GM20431 (cell line): ENCODE data around the gene SPR.

ENCODE experiments used
- in situ Hi-C: fragments of 300-500 bp; cut with MseI, MboI; formaldehyde crosslinking; loops from one replicate; pipeline ENCODE4 v1.15.0; 2020; ENCODE audit warnings: low sequenced_read_pairs; ENCODE audit not compliant: unreplicated experiment

The SPR gene

DNA sequence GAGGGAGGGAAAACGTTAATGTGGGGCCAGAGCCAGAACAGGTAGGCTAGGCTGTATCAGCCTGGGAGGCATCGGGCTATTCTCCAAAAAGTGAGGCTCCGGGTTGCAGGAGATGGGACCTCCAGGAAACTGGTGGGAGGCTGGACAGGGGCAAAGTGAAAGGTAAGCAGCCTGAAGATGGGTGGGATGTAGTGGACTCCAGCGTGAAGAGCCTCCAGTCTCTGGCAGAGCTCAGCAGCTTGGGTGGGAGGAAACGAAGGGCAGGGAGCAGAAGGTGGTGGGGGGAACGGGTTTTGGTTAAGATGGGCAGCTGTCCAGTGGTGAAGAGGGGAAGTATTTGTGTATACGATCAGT lies 27.0 kb downstream of the SPR start:
- in situ Hi-C loops: no loop called here

DNA sequence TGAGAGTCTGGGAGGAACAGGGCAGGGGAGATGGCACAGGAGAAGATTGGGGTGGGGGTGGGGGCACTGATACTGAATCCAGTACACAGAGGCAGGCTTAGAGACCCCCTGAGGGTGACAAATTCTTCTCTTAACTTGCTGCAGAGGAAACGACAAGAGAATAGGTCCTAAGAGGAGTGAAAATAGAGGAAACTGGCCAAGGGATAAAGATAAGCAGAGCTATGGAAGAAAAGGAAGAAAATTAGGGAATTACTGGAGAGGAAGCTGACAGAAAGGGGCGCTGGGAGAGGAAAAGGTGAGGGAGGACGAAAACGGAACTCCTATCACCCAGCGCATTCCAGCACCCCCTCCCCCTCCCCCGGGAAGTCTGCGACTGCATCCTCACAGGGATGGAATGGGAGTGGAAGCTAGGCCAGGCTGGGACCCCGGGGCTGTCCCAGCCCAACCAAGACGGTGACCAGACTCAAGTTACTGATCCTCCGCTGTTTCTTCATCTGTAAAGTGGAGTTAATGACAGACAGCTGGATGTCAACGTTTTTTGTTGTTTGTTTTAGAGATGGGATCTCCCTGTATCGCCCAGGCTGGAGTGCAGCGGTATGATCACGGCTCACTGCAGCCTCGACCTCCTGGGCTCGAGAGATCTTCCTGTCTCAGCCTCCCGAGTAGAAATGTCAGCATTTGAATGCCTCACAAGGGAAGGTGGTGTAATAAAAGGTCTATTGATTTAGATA lies 27.5 kb downstream of the SPR start:
- in situ Hi-C loops: no loop called here

DNA sequence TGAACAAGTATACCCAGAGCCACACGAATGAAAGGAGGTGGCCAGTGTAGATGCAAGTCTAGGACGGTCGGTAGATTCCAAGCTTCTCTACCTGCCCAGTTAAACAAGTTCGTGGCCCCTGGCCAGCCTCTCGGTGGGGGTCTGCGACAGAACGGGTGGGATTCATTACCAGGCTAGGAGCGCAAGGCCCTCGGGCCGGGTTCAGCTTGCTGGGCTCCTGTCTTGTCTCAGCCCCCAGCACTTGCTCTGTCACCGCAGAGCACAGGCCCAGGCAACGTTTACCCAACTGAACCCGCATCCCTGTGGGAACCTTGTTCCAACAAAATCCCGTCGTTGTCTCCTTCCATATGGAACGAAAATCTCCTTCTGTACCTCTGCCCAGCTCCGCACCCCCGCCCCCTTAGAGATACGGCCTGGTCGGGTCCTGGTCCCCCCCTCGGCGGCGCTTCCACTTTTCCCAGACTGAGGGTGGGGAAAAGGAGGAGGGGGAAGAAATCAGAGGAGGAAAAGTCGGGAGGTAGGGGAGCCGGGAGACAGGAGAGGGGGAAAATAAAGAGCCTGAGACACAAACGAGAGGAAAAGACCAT lies 28.2 kb downstream of the SPR start:
- in situ Hi-C loops: no loop called here

DNA sequence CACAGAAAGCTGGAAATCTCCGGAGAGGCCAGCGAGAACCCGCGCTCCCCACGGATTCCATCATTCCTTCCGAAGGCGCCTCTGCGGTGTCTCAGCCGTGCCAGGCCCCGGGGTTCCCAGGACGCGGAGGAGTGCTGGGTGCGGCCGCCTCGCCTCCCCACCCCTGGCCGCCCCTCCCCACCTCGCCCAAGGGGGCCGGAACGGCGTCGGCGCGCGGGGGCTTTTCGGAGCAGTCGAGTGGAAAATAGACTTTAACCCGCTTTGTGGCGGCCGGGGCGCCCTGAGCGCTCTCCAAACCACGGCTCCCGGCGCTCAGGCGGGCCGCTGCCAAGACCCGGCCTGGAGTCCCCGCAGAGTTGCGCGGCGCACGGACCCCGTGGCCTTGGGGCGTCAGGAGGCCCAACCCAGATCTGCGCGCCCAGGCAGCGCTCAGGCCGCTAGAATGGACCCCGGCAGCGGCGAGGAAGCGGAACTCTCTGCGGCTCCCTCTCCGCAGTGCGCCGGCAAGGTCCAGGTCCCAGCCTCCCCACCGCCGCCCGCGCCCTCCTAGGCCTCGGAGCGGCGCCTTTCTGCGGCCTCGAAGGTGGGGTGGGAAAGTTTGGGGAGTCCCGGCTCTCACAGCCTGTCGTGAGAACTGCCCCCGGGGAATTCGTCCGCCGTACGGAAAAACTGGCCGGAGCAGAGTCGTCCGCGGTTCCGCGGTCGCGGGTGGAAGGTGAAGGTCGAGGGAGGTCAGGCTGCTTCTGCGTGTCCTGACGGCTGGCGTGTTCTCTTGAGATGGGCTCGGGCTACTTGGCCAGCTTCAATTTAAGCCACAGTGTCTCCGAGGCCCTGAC lies 28.9 kb downstream of the SPR start:
- in situ Hi-C loops: no loop called here

DNA sequence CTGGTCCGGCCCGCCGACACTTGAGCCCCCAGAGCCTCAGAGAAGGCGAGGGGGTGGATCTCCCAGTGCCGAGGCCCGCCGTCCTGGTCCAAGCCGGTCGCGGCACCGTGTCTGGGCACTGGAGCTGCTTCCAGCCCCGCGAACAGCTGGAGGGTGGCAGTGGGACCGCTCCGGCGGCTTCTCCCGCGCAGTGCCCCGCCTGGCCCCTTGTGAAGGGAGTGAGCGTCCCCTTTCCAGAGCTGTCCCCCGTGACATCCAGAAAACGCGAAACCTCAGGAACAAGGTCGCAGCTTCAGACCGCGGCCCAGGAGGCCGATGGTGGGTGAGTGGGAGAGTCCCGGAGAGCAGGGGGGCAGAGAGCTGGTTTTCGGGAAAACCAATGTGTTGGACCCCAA lies 29.5 kb downstream of the SPR start:
- in situ Hi-C loops: no loop called here

DNA sequence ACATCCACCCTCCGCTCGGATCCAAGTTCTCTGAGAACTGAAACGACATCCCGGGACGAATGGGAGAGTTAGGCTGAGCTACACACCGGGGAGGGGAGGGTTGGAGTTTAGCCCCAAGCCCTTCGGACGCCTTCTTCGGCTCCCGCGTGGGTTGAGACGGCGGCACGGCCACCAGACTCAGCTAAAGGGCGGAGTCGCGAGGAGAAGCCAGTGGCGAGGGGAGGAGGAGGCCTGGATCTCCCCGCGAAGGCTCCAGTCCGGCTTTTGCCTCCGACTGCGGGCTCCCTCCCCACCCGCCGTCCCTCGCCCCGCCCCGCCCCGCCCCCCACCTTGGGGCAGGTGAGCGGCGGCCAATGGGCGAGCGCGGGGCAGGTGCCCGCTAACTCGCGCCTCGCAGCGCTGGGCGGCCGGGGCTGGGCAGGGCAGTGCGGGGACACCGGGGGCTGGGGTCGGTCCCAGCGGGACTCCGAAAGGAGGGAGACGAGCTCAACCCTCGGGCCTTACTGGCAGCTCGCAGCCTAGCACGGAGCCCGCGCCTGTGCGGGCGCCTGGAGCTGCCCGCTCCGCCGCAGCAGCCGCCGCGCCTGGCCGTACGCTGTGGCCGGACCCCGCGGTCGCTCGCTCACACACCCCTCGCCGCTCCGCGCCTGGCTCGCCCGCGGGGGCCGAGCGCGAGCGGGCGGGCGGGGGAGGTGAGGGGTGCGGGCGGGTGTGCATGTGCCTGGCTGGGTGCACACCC lies 30.1 kb downstream of the SPR start, which contains the start of gene EMX1:
Gene EMX1 (plus strand): TSS at position 382 of the 739 bp plus-strand sequence. CDS start 334 bp downstream, at position 716.
- in situ Hi-C loops: no loop called here

DNA sequence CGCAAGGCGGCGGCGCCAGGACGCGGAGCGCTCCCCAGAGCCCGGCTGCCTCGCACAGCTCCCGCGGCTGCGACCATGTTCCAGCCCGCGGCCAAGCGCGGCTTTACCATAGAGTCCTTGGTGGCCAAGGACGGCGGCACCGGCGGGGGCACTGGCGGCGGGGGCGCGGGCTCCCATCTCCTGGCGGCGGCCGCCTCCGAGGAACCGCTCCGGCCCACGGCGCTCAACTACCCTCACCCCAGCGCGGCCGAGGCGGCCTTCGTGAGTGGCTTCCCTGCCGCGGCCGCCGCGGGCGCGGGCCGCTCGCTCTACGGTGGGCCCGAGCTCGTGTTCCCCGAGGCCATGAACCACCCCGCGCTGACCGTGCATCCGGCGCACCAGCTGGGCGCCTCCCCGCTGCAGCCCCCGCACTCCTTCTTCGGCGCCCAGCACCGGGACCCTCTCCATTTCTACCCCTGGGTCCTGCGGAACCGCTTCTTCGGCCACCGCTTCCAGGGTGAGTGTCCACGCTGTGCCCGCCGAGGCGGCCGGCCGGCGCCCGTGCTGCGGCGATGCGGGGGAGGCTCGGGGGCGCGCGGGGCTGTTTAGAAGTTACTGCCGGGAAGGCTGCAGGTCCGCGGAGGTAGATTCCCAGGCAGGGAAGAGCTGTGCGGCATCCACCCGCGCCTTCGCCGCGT lies 30.8 kb downstream of the SPR start:
- in situ Hi-C loops: no loop called here

DNA sequence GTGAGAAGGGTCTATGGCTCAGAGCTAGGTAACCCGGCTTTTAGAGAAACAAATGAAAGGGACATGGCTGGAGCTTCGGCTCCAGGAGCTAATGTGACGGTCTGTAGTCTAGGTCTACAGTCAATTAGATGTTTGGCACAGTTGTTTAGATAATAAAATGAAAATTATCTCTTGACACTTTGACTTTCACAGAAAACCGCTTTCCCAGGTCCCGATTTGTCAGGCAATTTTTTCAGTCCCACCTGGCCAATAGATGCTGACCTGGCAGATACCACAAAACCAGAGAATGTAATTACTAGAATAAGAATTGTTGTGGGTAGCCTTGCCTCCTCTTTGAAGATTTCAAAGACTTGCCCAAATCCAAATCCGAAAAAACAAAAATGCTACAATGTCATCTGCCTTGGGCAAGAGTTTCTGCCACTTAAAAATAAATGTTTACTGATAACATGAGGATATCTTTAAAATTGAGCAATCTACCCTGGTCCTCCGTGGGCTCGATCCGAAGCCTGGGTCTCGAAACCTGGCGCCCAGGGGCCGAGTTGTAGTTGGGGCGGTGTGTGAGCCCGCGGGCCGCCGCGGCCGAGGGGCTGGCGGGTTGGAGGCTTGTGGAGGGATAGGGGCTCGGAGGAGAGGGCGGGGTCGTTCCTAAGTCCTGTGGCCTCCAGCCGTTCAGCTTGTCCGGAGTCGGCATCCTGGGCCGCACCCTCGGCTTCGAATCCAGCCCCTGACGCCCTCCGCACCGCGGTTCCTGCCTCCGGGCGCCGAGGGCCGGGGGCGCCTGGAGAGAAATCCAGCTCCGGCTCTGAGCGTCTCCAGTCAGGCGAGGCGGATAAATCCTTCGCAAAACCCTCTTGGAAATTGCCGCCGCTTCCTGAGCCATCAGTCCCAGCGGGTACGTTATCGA lies 32.5 kb downstream of the SPR start:
- in situ Hi-C loops: no loop called here

DNA sequence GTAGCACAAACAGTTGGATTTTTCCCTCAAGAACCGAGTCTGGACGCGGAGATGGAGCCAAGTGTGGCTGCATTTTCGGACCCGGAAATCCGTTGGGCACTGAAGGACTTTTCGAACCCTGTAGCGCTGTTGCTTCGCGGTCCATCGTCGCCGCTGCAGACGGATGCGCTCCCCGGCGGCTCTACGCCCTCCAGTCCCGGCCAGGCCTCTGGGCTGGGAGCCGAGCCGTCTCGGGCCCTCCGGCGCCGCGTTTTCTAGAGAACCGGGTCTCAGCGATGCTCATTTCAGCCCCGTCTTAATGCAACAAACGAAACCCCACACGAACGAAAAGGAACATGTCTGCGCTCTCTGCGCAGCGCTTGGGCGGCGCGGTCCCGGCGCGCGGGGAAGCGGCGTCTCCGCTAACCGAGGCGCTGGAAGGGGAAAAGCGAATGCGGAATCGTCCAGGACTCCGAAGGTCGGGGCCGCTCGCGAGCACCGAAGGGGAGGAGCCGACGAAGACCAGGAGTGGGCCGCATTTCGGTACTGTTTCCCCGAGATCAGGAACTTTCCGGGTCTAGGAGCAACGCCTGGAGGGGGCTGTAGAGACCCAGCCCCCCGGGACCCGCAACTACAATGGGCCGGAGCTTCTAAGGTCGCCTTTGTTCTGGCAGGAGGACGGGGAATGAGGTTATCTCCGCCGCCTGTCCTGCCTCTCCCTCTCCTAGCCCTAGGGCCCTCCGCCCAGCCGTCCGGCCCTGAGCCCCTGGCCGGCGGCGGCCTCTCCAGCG lies 33.3 kb downstream of the SPR start:
- in situ Hi-C loops: no loop called here

DNA sequence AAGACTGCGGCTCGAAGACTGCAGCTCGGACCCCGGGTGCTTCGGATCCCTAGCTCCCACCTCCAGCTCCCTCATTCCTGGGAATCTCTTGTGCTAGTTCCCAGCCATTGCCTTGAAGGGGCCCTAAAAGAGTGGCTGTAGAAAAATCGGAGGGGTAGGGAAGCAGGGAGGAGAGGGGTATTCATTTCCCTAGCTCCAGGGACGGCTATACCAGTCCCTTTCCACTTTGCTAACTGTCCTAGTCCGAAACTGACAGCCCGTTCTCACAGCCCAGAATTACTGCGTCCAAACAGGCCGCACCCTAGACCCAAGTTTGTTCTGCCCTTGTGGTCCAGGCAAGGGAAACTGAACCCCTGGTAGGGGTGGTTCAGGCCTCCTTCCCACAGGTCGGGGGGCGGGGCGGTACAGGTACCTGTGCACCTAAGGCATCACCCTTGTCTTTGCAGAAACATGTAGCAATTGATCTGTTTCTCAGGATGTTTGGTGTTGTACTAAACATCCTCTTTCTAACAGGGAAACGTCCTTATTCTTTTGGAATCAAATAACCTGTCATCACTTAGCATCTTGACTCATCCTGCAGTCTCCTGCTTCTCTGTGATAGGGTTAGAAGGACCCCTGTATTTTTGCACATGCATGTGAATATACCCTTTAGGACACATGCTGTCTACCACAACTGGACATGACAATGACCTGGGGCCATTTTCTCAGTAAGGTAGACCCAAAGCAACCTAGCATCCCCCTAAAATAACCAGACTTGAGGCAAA lies 34.1 kb downstream of the SPR start:
- in situ Hi-C loops: no loop called here

DNA sequence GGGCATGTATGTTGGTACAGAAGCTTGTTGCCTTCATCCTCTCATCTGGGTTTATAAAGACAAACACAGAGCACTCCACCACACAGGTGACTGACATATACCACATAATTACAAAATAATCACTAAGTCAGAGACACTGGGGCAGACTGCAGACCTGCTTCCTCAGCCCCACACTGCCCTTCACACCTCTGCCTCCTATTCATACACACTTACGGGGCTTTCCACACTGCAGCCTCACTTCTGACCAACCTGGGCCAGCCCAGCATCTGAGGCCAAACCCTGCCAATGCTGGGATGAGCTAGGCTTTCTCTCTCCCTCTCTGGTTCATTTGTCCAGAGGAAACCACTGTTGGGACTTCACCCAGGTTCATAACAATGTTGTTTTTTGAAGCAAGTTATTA lies 34.6 kb downstream of the SPR start:
- in situ Hi-C loops: no loop called here

DNA sequence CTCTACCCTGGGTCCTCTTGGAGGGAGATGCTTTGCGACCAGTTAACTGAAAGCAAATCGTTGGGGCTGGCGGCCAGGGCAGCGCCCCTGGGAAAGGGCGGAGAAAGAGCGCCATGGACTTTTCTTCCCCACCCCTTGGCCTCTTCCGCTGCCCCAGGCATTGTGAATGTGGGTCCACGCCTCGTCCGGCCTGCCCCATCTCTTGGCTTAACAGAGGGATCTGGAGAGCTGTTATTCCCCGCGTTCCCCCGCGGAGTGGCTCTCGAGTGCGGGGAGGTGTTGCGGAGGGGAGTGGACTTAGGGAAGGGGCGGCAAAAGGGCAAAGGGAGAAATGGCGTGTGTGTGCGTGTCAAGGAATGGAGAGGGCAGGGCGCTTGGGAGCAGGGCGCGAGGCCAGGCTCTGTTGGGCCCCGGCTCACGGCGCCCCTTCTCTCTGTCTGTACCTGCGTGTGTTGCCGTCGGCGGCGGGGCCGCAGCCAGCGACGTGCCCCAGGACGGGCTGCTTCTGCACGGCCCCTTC lies 36.7 kb downstream of the SPR start:
- in situ Hi-C loops: no loop called here

DNA sequence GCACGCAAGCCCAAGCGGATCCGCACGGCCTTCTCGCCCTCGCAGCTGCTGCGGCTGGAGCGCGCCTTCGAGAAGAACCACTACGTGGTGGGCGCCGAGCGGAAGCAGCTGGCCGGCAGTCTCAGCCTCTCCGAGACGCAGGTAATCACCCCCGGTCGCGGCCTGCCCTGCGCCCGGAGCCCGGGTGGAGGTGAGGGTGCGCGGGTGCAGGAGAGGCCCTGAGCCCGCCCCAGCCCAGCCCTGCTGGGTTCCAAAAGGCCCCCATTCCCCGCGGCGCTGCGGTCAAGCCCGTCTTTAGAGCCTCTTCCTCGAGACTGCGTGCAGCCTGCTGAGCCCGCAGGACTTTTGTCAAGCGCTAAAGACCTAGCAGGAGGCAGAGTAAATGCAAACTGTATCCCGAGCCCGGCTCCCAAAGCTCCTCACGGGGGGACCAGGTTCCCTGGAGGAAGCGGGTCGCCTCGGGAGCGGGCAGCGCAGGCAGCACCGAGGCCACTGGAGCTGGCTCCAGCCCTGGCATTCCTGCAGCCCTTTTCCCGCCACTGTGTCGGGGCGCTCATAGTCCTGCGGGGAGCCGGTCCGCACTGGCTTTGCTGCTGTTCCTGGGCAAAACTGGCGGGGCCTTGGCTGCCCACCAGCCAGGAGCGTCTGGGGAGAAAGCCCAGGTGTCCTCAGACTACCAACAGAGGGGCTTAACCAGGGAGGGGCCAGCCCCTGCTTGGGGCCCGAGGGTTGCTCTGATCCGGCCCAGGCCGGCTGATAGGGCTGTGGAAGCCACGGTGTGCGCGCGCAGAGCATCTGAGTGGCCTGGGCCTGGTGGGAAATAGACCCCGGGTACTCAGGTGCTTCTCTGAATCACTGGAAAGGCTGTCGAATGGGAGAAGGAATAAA lies 37.4 kb downstream of the SPR start:
- in situ Hi-C loops: no loop called here

DNA sequence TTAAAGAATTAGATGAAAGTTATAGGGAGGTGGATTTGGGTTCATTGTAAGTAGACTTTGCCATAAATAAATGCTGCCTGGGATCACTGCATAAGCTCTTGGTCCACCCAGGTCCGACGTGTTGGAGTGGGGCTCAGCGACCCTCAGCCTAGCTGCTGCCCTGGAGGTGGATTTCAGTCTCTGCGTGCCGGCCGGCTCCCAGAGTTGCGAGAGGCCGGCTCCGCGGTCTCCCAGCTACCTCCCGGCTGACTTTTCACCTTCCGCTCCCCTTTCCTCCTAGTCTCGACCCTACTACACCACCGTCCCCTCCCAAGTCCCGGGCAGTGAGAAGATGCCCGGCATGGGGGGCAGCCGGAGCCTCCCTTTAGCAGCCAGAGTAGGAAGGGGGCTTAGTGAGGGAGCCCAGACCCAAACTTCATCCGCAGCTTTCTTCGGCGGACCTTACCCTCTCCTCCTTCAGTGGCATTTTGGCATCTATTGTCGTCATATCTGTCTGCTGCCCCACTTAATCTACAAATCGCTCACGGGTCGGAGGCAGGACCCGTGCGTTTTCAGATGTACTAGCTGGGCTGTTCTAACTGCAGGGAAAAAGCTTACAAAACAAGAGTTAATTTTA lies 38.2 kb downstream of the SPR start:
- in situ Hi-C loops: no loop called here

DNA sequence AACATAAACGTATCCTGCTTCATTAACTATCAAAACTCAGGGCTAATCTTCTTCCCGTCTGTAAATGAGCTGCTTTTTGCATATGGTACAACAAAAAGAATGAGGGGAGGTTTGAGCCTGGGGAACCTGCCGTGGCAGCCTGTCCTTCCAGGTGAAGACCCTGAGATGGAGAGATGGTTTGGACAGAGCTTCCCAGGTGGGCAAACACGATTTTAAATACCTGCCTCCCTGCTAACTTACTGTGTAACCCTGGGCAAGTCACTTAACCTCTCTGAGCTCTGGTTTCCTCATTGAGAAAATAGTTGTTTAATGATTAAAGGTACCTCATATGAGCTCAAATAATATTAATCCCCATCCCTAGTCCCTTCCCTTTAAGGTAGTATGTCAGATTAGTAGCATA lies 39.2 kb downstream of the SPR start:
- in situ Hi-C loops: no loop called here
